Uterus (tissue), 2 donors: ENCODE measurements around the gene PDE6B.

ENCODE experiments used
- CTCF ChIP-seq, 4 experiments: fragments of 200-600 bp in 2 of 4; fragments of 450-650 bp in 2 of 4; sonication (generic) in 2 of 4; IDR thresholded peaks; one replicate each; pipeline ENCODE4 v1.5.1; 2016 to 2019; ENCODE audit warnings: antibody characterized with exemption in 4 of 4, mild to moderate bottlenecking in 2 of 4, moderate library complexity in 1 of 4
- POLR2A ChIP-seq, 2 donors: fragments of 450-650 bp; IDR thresholded peaks; one replicate each; pipeline ENCODE4 v1.6.1; 2016; ENCODE audit warnings: antibody characterized with exemption in 2 of 2, mild to moderate bottlenecking in 1 of 2, moderate library complexity in 1 of 2

GRCh38 chr4:667545-667925 is 42.2 kb downstream of the PDE6B start:
- no peak for TF ChIP-seq CTCF (IDR thresholded peaks at IDR 0.05)
- TF ChIP-seq POLR2A (IDR thresholded peaks at IDR 0.05): no peak
